ENCODE data around the gene ZCCHC17. TPM values are rescaled to one million over a fixed set of nuclear protein-coding genes. Genes with fewer than 3 reads are reported as not detected.

ZCCHC17 gene
- total and polyA plus RNA-seq, 8 donors, result 1.8 to 39.0 (median 23.2) TPM; not detected in 1

DNA sequence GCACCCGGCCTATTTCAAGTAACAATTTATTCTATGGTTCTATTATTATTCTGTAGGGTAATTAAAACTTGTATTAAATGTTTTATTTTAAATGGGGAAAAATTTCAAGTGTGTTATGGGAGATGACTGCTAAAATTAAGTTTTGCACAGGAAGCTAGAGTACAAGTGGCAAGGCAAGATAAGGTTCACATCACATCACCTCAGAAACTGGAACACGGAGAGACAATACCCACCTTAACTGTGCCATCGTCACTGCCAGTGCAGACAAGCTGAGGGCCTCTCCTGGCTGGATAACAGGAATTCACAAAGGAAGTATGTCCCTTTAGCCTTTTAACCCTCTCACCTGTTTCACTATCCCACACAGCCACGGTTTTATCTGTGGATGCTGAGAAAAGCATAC lies 7.8 kb upstream of the ZCCHC17 start:
- H3K27me3 ChIP-seq, result no peaks in the 10 kb centered on the region
- TF ChIP-seq EP300 (IDR thresholded peaks at IDR 0.05) (no peak), POLR2A (IDR thresholded peaks at IDR 0.05) (no peak), POLR2AphosphoS5 (IDR thresholded peaks at IDR 0.05) (no peak)
- TF ChIP-seq, protein P1, sequence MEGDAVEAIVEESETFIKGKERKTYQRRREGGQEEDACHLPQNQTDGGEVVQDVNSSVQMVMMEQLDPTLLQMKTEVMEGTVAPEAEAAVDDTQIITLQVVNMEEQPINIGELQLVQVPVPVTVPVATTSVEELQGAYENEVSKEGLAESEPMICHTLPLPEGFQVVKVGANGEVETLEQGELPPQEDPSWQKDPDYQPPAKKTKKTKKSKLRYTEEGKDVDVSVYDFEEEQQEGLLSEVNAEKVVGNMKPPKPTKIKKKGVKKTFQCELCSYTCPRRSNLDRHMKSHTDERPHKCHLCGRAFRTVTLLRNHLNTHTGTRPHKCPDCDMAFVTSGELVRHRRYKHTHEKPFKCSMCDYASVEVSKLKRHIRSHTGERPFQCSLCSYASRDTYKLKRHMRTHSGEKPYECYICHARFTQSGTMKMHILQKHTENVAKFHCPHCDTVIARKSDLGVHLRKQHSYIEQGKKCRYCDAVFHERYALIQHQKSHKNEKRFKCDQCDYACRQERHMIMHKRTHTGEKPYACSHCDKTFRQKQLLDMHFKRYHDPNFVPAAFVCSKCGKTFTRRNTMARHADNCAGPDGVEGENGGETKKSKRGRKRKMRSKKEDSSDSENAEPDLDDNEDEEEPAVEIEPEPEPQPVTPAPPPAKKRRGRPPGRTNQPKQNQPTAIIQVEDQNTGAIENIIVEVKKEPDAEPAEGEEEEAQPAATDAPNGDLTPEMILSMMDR (IDR thresholded peaks at IDR 0.05), result no peak
- no peak for DNase-seq
- no peak overlapping the region for H3K4me3 ChIP-seq
- H3K27ac ChIP-seq, result no peak overlapping the region
- intact Hi-C loops (cut with DNase I; ENCODE audit: low total_unique reads), result no loop called here
- peaks cover 0 to 2% (median 0%) of the 10 kb centered on the region in 4 donors for H3K4me1 ChIP-seq
- H3K36me3 ChIP-seq, result peaks cover 49 to 99% (median 95%) of the 10 kb centered on the region in 4 donors
- H3K9me3 ChIP-seq, result no peaks in the 10 kb centered on the region
- WGBS, 5 donors, result 70 to 77% (median 73%) methylated on average over 4 of the region's 4 CpGs

DNA sequence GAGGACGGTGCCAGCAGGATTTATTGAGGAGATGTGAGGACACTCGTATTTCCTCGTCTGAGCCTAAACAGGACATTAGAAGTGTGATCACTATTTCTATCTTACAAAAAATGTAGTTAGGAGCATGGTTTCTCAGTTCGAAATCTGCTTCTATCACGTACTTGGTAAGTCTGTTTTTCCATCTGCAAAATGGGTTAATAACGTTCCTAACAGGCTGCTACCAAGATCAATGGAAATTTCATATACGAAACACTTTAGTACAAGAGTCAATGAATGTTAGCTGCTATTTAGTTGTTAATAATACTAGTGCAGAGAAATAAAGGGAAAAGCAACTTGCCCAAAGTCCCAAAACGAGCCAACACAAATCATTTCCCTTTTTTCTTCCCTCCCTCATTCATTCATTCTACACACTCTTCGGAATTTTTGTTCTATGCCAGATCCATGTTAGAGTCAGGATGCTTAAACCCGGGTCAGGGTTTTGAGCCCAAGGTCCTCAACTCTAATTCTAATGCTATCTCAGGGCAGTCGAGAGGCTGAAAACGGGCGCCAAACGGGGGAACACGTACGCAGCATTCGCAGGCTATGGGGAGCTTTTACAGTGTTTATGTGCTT lies 852 bp upstream of the ZCCHC17 start:
- no peaks in the 10 kb centered on the region for H3K9me3 ChIP-seq
- 13 to 16% (median 14%) methylated on average over 17 of the region's 17 CpGs for WGBS, 5 donors
- TF ChIP-seq POLR2A (IDR thresholded peaks at IDR 0.05) (no peak), EP300 (IDR thresholded peaks at IDR 0.05) (no peak), POLR2AphosphoS5 (IDR thresholded peaks at IDR 0.05) (no peak)
- TF ChIP-seq, protein P1 (IDR thresholded peaks at IDR 0.05), result no peak

DNA sequence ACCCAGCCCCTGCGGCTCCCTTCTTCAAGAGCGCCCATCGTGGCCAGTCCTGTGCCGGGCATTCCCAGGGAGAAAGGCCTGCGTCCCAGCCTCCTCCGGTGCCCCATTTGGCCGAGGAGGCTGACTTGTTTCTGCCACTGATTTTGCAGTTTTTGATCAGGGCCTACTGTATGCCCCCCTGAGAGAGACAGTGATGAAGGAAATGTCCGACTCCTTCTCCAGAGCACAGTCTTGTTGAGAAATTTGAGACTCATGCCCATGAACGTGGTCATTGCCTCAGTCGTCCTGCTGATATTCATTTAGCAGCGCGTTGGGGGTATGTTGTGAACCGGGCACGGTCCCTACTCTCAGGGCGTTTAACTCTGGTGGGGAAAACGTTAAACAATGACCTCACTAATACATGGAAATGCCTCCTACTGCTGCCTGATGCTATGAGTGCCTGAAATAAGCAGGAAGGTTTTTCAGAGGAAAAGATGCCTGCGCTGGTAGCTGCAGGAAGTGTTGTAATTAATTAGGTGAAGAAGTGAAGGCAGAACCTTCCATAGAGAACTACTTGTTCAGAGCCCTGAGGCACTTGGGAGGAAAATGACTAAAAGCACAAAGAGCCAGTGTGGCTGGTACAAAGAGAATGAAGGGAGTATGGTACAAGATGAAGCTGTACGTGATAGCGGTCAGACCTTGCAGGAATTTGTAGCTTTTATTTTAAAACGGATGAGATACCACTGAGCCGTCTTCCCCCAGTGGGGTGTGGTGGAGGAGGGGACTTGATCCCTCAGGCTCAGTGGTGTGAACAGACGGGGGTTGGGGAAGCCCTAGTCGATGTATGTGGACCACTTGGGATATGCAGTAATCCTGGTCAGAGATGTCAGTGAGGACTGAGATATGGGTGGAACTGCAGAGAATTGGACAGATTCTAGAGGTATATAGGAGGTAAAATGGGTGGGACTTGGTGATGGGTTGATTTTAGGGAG lies 730 bp downstream of the ZCCHC17 start:
- intact Hi-C loops (cut with DNase I; ENCODE audit: low total_unique reads), result no loop called here
- 2 to 5% (median 3%) methylated on average over 22 to 23 of the region's 23 CpGs for WGBS, 5 donors

More for the DNA sequence above, 852 bp upstream of the ZCCHC17 start:
- Histone ChIP-seq H3K27ac (peak overlapping the region; percentile 78 to 92 (median 92)), H3K27me3 (no peaks in the 10 kb centered on the region), H3K36me3 (peaks cover 15 to 38% (median 29%) of the 10 kb centered on the region in 4 donors), H3K4me3 (peak overlapping the region; percentile 71 to 93 (median 77)), H3K4me1 (peaks cover 17 to 49% (median 37%) of the 10 kb centered on the region in 4 donors)
- intact Hi-C loops (cut with DNase I; ENCODE audit: low total_unique reads), result no loop called here
- DNase-seq, result no peak

DNA sequence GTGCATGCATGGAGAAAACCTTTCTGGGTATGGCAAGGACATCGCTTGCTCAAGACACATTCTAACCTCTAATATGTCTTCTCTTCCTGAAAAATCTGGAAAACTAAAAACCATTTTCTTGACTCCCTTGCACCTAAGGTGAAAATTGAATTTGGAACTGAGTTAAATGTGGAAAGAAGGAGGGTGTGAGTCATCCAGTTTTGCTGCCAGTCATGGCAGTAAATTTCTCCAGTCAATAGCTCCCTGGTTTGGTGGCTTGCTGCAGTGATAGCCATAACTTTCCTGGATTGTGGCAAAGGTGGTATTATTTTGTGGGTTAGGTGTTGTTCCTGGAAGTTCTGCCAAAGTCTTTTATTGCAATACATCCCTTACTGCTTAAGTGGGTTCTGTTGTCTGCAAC lies 2.5 kb downstream of the ZCCHC17 start:
- DNase-seq, result no peak
- Histone ChIP-seq H3K4me1 (peaks cover 17 to 46% (median 36%) of the 10 kb centered on the region in 4 donors), H3K36me3 (peaks cover 0 to 4% (median under 1%) of the 10 kb centered on the region in 4 donors), H3K9me3 (no peaks in the 10 kb centered on the region), H3K27ac (no peak overlapping the region), H3K27me3 (no peaks in the 10 kb centered on the region), H3K4me3 (no peak overlapping the region)
- TF ChIP-seq, protein P1 (IDR thresholded peaks at IDR 0.05), result no peak
- TF ChIP-seq EP300 (IDR thresholded peaks at IDR 0.05) (no peak), POLR2AphosphoS5 (IDR thresholded peaks at IDR 0.05) (no peak), POLR2A (IDR thresholded peaks at IDR 0.05) (no peak)
- intact Hi-C loops (cut with DNase I; ENCODE audit: low total_unique reads), result no loop called here
- 93 to 98% (median 96%) methylated on average over 1 of the region's 1 CpG for WGBS, 5 donors

More for the DNA sequence above, 730 bp downstream of the ZCCHC17 start:
- Histone ChIP-seq H3K27me3 (no peaks in the 10 kb centered on the region), H3K27ac (peak overlapping the region; percentile 84 to 92 (median 92)), H3K9me3 (no peaks in the 10 kb centered on the region), H3K4me1 (peaks cover 17 to 49% (median 37%) of the 10 kb centered on the region in 4 donors), H3K36me3 (peaks cover 6 to 22% (median 13%) of the 10 kb centered on the region in 4 donors), H3K4me3 (peak overlapping the region; percentile 71 to 93 (median 77))
- TF ChIP-seq, protein P1 (IDR thresholded peaks at IDR 0.05), result no peak
- no peak for TF ChIP-seq POLR2A (IDR thresholded peaks at IDR 0.05)
- no peak for TF ChIP-seq POLR2AphosphoS5 (IDR thresholded peaks at IDR 0.05)
- no peak for TF ChIP-seq EP300 (IDR thresholded peaks at IDR 0.05)
- peak in 1 of 2 donors; percentile 54 for DNase-seq

All from stomach (tissue), 9 donors.